ENCODE results near the gene TEAD4.

The TEAD4 gene

DNA sequence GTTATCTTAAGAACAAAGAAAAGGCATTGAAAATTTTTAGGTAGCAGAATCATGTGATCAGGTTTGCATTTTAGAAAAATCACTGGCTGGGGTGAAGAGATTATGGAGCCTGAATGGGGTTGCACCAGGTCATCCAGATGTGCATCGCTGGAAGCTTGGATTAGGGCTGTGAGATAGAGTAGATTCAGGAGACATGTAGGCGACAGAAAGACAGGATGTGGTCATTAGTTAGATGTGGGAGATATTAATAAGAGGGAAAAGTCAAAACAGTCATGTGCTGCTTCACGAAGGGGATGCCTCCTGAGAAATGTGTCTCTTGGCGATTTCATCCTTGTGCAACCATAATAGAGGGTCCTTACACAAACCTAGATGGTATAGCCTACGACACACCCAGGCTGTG, 25.1 kb downstream of the TEAD4 start:
- Histone ChIP-seq H3K27ac (ENCODE audit: low read length) (no peak overlapping the region), H3K4me3 (ENCODE audit: low read length) (no peak overlapping the region)

DNA sequence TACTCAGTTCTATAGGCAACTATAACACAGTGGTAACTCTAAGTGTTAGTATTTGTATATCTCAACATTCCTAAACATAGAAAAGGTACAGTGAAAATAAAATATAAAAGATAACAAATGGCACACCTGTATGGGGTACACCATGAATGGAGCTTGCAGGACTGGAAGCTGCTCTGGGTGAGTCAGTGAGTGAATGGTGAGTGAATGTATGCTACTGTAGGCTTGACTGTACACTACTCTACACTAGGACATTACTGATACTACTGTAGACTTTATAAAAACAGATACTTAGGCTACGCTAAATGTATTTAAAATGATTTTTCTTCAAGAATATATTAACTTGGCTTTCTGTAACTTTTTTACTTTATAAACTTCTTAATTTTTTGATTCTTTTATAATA, 25.5 kb downstream of the TEAD4 start:
- no peaks in the 10 kb centered on the region for H3K4me1 ChIP-seq (ENCODE audit: low read length)
- H3K9me3 ChIP-seq (ENCODE audit: insufficient read depth, low read length), result no peaks in the 10 kb centered on the region
- no peak overlapping the region for H3K4me2 ChIP-seq (ENCODE audit: low read length)
- no peaks in the 10 kb centered on the region for H4K20me1 ChIP-seq (ENCODE audit: insufficient read depth, low read length)
- H2AFZ ChIP-seq (ENCODE audit: low read depth, low read length), result no peak overlapping the region
- no peak for TF ChIP-seq CTCF (IDR thresholded peaks at IDR 0.05; ENCODE audit: low read depth, low read length)
- TF ChIP-seq EZH2phosphoT487 (IDR thresholded peaks at IDR 0.05; ENCODE audit: low read depth), result no peak
- no peak overlapping the region for H3K4me3 ChIP-seq (ENCODE audit: low read length)
- H3K27ac ChIP-seq (ENCODE audit: low read length), result no peak overlapping the region
- H3K27me3 ChIP-seq (ENCODE audit: low read depth, low read length), result no peaks in the 10 kb centered on the region
- no peaks in the 10 kb centered on the region; the same call in 1 of the 2 replicates for H3K79me2 ChIP-seq (ENCODE audit: low read length)
- H3K36me3 ChIP-seq (replicated peaks; ENCODE audit: low read depth, low read length), result peaks cover 3% of the 10 kb centered on the region
- no peak overlapping the region for H3K9ac ChIP-seq (ENCODE audit: low read length)

More for the DNA sequence above, 25.1 kb downstream of the TEAD4 start:
- Histone ChIP-seq H3K9ac (ENCODE audit: low read length) (no peak overlapping the region), H3K9me3 (ENCODE audit: insufficient read depth, low read length) (no peaks in the 10 kb centered on the region), H3K36me3 (replicated peaks; ENCODE audit: low read depth, low read length) (peaks cover 3% of the 10 kb centered on the region), H3K79me2 (ENCODE audit: low read length) (no peaks in the 10 kb centered on the region; the same call in 1 of the 2 replicates), H2AFZ (ENCODE audit: low read depth, low read length) (no peak overlapping the region), H3K4me1 (ENCODE audit: low read length) (no peaks in the 10 kb centered on the region), H3K27me3 (ENCODE audit: low read depth, low read length) (no peaks in the 10 kb centered on the region), H4K20me1 (ENCODE audit: insufficient read depth, low read length) (no peaks in the 10 kb centered on the region), H3K4me2 (ENCODE audit: low read length) (no peak overlapping the region)
- TF ChIP-seq EZH2phosphoT487 (IDR thresholded peaks at IDR 0.05; ENCODE audit: low read depth) (no peak), CTCF (IDR thresholded peaks at IDR 0.05; ENCODE audit: low read depth, low read length) (no peak)

DNA sequence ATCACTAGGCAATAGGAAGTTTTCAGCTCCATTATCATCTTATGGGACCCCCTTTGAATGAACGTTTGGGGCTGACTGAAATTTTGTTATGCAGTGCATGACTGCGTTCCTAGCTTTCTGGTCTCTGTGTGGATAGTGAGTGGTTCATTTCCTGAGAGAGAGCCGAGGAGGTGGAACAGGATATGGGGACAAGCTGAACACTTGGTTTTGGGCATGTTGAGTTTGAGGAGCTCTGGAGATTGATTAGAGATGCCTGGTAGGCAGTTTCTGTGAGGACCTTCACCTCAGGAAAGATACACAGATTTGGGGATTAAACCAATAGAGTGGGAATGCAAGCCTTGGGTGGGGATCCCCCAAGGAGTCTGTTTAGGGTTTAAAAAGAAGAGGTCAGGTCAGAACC, 27.7 kb downstream of the TEAD4 start:
- peaks cover 3% of the 10 kb centered on the region for H3K36me3 ChIP-seq (replicated peaks; ENCODE audit: low read depth, low read length)
- no peaks in the 10 kb centered on the region; the same call in 1 of the 2 replicates for H3K79me2 ChIP-seq (ENCODE audit: low read length)

DNA sequence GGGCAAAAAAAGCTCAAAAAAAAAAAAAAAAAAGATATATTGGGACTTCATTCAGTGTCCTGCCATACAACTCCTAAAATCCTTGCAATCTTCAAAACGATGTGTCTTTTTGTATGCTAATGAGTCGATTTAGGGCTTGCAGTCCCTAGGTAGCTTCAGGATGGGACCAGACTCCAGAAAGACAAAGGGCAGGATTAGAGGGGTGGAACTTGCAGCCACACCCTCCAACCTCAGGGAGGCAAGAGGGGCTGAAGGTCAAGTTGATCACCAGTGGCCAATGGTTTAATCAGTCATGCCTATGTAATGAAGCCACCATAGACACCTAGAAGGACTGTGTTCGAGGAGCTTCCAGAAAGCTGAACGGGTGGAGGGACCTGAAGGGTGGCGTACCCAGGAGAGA, 29.3 kb downstream of the TEAD4 start:
- Histone ChIP-seq H2AFZ (ENCODE audit: low read depth, low read length) (no peak overlapping the region), H3K9me3 (ENCODE audit: insufficient read depth, low read length) (peaks cover 3% of the 10 kb centered on the region; the same call in 1 of the 2 replicates), H3K27ac (ENCODE audit: low read length) (no peak overlapping the region), H3K27me3 (ENCODE audit: low read depth, low read length) (no peaks in the 10 kb centered on the region), H3K36me3 (replicated peaks; ENCODE audit: low read depth, low read length) (peaks cover 3% of the 10 kb centered on the region), H3K4me3 (ENCODE audit: low read length) (no peak overlapping the region), H3K4me1 (ENCODE audit: low read length) (no peaks in the 10 kb centered on the region), H4K20me1 (ENCODE audit: insufficient read depth, low read length) (no peaks in the 10 kb centered on the region), H3K9ac (ENCODE audit: low read length) (no peak overlapping the region), H3K4me2 (ENCODE audit: low read length) (no peak overlapping the region), H3K79me2 (ENCODE audit: low read length) (no peaks in the 10 kb centered on the region; the same call in 1 of the 2 replicates)
- TF ChIP-seq CTCF (IDR thresholded peaks at IDR 0.05; ENCODE audit: low read depth, low read length), result no peak
- TF ChIP-seq EZH2phosphoT487 (IDR thresholded peaks at IDR 0.05; ENCODE audit: low read depth), result no peak

More for the DNA sequence above, 27.7 kb downstream of the TEAD4 start:
- Histone ChIP-seq H3K9ac (ENCODE audit: low read length) (no peak overlapping the region), H3K27ac (ENCODE audit: low read length) (no peak overlapping the region), H2AFZ (ENCODE audit: low read depth, low read length) (no peak overlapping the region), H3K4me3 (ENCODE audit: low read length) (no peak overlapping the region), H3K4me1 (ENCODE audit: low read length) (no peaks in the 10 kb centered on the region), H3K4me2 (ENCODE audit: low read length) (no peak overlapping the region), H3K9me3 (ENCODE audit: insufficient read depth, low read length) (peaks cover 3% of the 10 kb centered on the region; the same call in 1 of the 2 replicates), H4K20me1 (ENCODE audit: insufficient read depth, low read length) (no peaks in the 10 kb centered on the region), H3K27me3 (ENCODE audit: low read depth, low read length) (no peaks in the 10 kb centered on the region)
- TF ChIP-seq CTCF (IDR thresholded peaks at IDR 0.05; ENCODE audit: low read depth, low read length) (no peak), EZH2phosphoT487 (IDR thresholded peaks at IDR 0.05; ENCODE audit: low read depth) (no peak)
